K562 (cell line): Measurements from ENCODE around the gene RNASE13. TPM values are rescaled to one million over a fixed set of nuclear protein-coding genes. Genes with fewer than 3 reads are reported as not detected.

Experiments used
- CBX8 ChIP-seq: fragments of 200-600 bp; sonication (generic); IDR thresholded peaks from 2 replicates; pipeline ENCODE4 v1.6.1; 2012; ENCODE audit warnings: borderline replicate concordance, mixed run types, low read depth, mild to moderate bottlenecking, moderate library complexity, mixed read lengths, low read length, control low read depth, inconsistent platforms; ENCODE audit not compliant: poor library complexity, severe bottlenecking; ENCODE audit errors: extremely low read depth
- EGR1 ChIP-seq: fragments of 450-650 bp; conservative IDR thresholded peaks from 2 replicates; pipeline ENCODE4 v1.6.1; 2017; ENCODE audit warnings: mild to moderate bottlenecking
- GABPB2 ChIP-seq: fragments of 250-450 bp; sonication (Bioruptor Pico); conservative IDR thresholded peaks from 2 replicates; pipeline ENCODE4 v1.5.1; 2021; ENCODE audit warnings: mild to moderate bottlenecking
- HSF4 ChIP-seq: fragments of 250-450 bp; sonication (Bioruptor Pico); IDR thresholded peaks from 2 replicates; pipeline ENCODE4 v2.1.2; 2022; ENCODE audit warnings: mild to moderate bottlenecking, moderate library complexity, borderline replicate concordance
- LEF1 ChIP-seq: fragments of 450-650 bp; IDR thresholded peaks from 2 replicates; pipeline ENCODE4 v1.6.1; 2016; ENCODE audit warnings: mild to moderate bottlenecking
- NR2C1 ChIP-seq, 2 experiments: fragments of 450-650 bp; IDR thresholded peaks; 2 replicates each; pipeline ENCODE4 v1.6.1; 2017; ENCODE audit warnings: mild to moderate bottlenecking in 2 of 2, antibody characterized with exemption in 1 of 2, inconsistent platforms in 1 of 2, missing compliant biosample characterization in 1 of 2, missing genetic modification characterization in 1 of 2
- SMAD1 ChIP-seq: fragments of 150-350 bp; IDR thresholded peaks from 2 replicates; pipeline ENCODE4 v1.6.1; 2014; ENCODE audit warnings: low read length, low read depth; ENCODE audit not compliant: partially characterized antibody
- SMAD4 ChIP-seq: fragments of 250-450 bp; sonication (Bioruptor Pico); conservative IDR thresholded peaks from 2 replicates; pipeline ENCODE4 v1.8.0; 2021; ENCODE audit warnings: inconsistent platforms, mild to moderate bottlenecking, moderate library complexity
- TCF3 ChIP-seq: sonication (generic); formaldehyde crosslinking; IDR thresholded peaks from 2 replicates; pipeline ENCODE4 v1.4.0; 2020; ENCODE audit warnings: mild to moderate bottlenecking, missing genetic modification reagents
- TEAD1 ChIP-seq, 2 experiments: fragments of 450-650 bp in 1 of 2; sonication (generic) in 1 of 2; formaldehyde crosslinking; IDR thresholded peaks; 2 replicates each; pipeline versions ENCODE4 v1.4.0 to v1.8.0; 2020 to 2022; ENCODE audit warnings: mild to moderate bottlenecking in 2 of 2, missing genetic modification reagents in 1 of 2
- TEAD2 ChIP-seq: fragments of 450-650 bp; IDR thresholded peaks from 2 replicates; pipeline ENCODE4 v1.6.1; 2016; ENCODE audit warnings: missing genetic modification characterization, control low read depth, missing compliant biosample characterization
- ZNF507 ChIP-seq: conservative IDR thresholded peaks from 2 replicates; pipeline ENCODE4 v1.6.1; 2017; ENCODE audit warnings: missing genetic modification characterization, missing compliant biosample characterization
- polyA plus RNA-seq, 8 experiments: library from polyadenylated mRNA; depleted of rRNA in 4 of 8; stranded (reverse) in 5 of 8; unstranded in 3 of 8; fragments of >200 nt; fragmentation: Nextera tagmentation in 2 of 8; fragmentation: Illumina TruSeq in 1 of 8; extraction: Ambion mirVana in 2 of 8; extraction: Trizol in 1 of 8; gene quantifications; 2 replicates each; pipeline versions ENCODE4 v1.2.1 to v1.2.3, GENCODE V29; 2011 to 2014; ENCODE audit warnings: inconsistent platforms in 1 of 8, missing spikeins in 1 of 8
- total RNA-seq, 7 experiments: library from RNA; depleted of rRNA in 6 of 7; stranded (reverse); fragments of >200 nt in 6 of 7; fragmentation: Illumina TruSeq in 2 of 7; extraction: Trizol in 2 of 7; gene quantifications; 2 replicates each; pipeline versions ENCODE4 v1.2.1 to v1.2.3, GENCODE V29; 2011 to 2021; ENCODE audit warnings: low replicate concordance in 1 of 7
- TF ChIP-seq, protein P1 (sequence below): fragments of 450-650 bp; IDR thresholded peaks from 2 replicates; pipeline ENCODE4 v1.6.1; 2016; ENCODE audit warnings: borderline replicate concordance
- TF ChIP-seq, protein P2 (sequence below): fragments of 250-450 bp; sonication (Bioruptor Pico); IDR thresholded peaks from 2 replicates; pipeline ENCODE4 v1.6.1; 2021; ENCODE audit warnings: mild to moderate bottlenecking
- TF ChIP-seq, protein P3 (sequence below), 2 experiments: fragments of 200-800 bp in 1 of 2; sonication (Bioruptor generic) in 1 of 2; sonication (generic) in 1 of 2; formaldehyde crosslinking in 1 of 2; IDR thresholded peaks in 1 of 2; conservative IDR thresholded peaks in 1 of 2; 2 replicates each; pipeline versions ENCODE4 v1.5.0 to v1.6.1; 2016 to 2020; ENCODE audit warnings: missing compliant biosample characterization in 1 of 2, missing genetic modification characterization in 1 of 2, missing genetic modification reagents in 1 of 2
- TF ChIP-seq, protein P4 (sequence below): IDR thresholded peaks from 2 replicates; pipeline ENCODE4 v1.6.1; 2012; ENCODE audit warnings: low read depth, low read length, improper control_type of control experiment, borderline replicate concordance
- TF ChIP-seq, protein P5 (sequence below): fragments of 150-350 bp; conservative IDR thresholded peaks from 2 replicates; pipeline ENCODE4 v1.6.1; 2014; ENCODE audit warnings: low read length

Gene RNASE13
- total and polyA plus RNA-seq, 9 of the 15 experiments (the other 6 are each of a cell fraction or from before 2014, with no cell fraction given), result not detected

DNA sequence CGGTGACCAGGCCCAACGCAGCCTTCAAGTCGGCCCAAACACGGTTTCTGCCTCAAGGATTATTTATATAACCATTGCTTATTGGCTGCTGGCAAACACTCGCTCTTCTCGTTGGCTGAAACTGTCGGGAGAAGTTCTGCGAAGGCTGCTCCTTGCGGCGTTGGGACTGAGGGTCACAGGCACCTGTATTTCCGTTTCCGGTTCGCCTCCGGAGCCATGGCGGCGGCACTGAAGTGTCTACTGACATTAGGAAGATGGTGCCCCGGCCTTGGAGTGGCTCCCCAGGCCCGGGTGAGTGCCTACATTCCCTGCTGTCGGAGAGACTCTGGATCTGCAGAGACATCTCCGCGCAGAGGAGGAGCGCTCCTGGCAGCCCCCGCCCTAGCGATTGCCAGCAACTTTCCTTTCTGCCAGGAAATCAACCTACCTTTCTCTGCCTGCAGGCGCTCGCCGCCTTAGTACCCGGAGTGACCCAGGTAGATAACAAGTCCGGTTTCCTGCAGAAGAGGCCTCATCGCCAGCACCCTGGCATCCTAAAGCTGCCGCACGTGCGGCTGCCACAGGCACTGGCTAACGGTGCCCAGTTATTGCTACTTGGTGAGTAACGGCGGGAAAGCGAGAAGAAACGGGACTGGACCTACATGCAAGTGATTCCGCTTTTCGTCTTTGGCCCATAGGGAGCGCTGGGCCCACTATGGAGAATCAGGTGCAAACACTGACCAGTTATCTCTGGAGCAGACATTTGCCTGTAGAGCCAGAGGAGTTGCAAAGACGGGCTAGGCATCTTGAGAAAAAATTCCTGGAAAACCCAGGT, 44.6 kb downstream of the RNASE13 start, which contains the start of gene METTL17 (continued):
- TF ChIP-seq SMAD1 (no peak), TEAD1 (CRISPR knock-in tag; IDR thresholded peaks at IDR 0.05) (no peak), ZNF507 (tag) (no peak), CBX8 (no peak), TCF3 (CRISPR knock-in tag) (no peak), SMAD4 (CRISPR knock-in tag) (0 out of 2 replicates have a peak, but pooled peaks have one; percentile 14), TEAD2 (no peak), EGR1 (no peak), GABPB2 (CRISPR knock-in tag) (no peak), LEF1 (no peak), HSF4 (CRISPR knock-in tag) (no peak), NR2C1 (IDR thresholded peaks at IDR 0.05) (peak; percentile 99), NR2C1 (tag; IDR thresholded peaks at IDR 0.05) (peak; percentile 100)
- TF ChIP-seq, protein P1, sequence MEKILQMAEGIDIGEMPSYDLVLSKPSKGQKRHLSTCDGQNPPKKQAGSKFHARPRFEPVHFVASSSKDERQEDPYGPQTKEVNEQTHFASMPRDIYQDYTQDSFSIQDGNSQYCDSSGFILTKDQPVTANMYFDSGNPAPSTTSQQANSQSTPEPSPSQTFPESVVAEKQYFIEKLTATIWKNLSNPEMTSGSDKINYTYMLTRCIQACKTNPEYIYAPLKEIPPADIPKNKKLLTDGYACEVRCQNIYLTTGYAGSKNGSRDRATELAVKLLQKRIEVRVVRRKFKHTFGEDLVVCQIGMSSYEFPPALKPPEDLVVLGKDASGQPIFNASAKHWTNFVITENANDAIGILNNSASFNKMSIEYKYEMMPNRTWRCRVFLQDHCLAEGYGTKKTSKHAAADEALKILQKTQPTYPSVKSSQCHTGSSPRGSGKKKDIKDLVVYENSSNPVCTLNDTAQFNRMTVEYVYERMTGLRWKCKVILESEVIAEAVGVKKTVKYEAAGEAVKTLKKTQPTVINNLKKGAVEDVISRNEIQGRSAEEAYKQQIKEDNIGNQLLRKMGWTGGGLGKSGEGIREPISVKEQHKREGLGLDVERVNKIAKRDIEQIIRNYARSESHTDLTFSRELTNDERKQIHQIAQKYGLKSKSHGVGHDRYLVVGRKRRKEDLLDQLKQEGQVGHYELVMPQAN, result peak; percentile 19; the same call in 1 of the 2 replicates
- TF ChIP-seq, protein P2, sequence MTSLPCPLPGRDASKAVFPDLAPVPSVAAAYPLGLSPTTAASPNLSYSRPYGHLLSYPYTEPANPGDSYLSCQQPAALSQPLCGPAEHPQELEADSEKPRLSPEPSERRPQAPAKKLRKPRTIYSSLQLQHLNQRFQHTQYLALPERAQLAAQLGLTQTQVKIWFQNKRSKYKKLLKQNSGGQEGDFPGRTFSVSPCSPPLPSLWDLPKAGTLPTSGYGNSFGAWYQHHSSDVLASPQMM (CRISPR knock-in tag), result no peak
- TF ChIP-seq, protein P3, sequence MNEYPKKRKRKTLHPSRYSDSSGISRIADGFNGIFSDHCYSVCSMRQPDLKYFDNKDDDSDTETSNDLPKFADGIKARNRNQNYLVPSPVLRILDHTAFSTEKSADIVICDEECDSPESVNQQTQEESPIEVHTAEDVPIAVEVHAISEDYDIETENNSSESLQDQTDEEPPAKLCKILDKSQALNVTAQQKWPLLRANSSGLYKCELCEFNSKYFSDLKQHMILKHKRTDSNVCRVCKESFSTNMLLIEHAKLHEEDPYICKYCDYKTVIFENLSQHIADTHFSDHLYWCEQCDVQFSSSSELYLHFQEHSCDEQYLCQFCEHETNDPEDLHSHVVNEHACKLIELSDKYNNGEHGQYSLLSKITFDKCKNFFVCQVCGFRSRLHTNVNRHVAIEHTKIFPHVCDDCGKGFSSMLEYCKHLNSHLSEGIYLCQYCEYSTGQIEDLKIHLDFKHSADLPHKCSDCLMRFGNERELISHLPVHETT (CRISPR knock-in tag; conservative IDR thresholded peaks at IDR 0.05 in 1 of 2, IDR thresholded peaks at IDR 0.05 in 1 of 2), result peak in 1 of 2 experiments; percentile 78; a peak in 1 of 4 replicates
- TF ChIP-seq, protein P4, sequence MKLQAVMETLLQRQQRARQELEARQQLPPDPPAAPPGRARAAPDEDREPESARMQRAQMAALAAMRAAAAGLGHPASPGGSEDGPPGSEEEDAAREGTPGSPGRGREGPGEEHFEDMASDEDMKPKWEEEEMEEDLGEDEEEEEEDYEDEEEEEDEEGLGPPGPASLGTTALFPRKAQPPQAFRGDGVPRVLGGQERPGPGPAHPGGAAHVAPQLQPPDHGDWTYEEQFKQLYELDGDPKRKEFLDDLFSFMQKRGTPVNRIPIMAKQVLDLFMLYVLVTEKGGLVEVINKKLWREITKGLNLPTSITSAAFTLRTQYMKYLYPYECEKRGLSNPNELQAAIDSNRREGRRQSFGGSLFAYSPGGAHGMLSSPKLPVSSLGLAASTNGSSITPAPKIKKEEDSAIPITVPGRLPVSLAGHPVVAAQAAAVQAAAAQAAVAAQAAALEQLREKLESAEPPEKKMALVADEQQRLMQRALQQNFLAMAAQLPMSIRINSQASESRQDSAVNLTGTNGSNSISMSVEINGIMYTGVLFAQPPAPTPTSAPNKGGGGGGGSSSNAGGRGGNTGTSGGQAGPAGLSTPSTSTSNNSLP, result no peak
- TF ChIP-seq, protein P5, sequence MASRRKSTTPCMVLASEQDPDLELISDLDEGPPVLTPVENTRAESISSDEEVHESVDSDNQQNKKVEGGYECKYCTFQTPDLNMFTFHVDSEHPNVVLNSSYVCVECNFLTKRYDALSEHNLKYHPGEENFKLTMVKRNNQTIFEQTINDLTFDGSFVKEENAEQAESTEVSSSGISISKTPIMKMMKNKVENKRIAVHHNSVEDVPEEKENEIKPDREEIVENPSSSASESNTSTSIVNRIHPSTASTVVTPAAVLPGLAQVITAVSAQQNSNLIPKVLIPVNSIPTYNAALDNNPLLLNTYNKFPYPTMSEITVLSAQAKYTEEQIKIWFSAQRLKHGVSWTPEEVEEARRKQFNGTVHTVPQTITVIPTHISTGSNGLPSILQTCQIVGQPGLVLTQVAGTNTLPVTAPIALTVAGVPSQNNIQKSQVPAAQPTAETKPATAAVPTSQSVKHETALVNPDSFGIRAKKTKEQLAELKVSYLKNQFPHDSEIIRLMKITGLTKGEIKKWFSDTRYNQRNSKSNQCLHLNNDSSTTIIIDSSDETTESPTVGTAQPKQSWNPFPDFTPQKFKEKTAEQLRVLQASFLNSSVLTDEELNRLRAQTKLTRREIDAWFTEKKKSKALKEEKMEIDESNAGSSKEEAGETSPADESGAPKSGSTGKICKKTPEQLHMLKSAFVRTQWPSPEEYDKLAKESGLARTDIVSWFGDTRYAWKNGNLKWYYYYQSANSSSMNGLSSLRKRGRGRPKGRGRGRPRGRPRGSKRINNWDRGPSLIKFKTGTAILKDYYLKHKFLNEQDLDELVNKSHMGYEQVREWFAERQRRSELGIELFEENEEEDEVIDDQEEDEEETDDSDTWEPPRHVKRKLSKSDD, result no peak
